T-helper 2 cell (primary cell): ENCODE data around the gene HOXC12.

ENCODE experiments used
- DNase-seq, 5 experiments: peaks; one replicate each; pipeline versions ENCODE4 v3.0.0 to v3.0.0-alpha.2; 2012 to 2022
- total RNA-seq, 2 donors: gene quantifications; one replicate each; lab custom pipeline; 2026; lab: John Stamatoyannopoulos, UW

HOXC12 gene, protein sequence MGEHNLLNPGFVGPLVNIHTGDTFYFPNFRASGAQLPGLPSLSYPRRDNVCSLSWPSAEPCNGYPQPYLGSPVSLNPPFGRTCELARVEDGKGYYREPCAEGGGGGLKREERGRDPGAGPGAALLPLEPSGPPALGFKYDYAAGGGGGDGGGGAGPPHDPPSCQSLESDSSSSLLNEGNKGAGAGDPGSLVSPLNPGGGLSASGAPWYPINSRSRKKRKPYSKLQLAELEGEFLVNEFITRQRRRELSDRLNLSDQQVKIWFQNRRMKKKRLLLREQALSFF
- total RNA-seq: 0 reads per million in 2 donors

DNA sequence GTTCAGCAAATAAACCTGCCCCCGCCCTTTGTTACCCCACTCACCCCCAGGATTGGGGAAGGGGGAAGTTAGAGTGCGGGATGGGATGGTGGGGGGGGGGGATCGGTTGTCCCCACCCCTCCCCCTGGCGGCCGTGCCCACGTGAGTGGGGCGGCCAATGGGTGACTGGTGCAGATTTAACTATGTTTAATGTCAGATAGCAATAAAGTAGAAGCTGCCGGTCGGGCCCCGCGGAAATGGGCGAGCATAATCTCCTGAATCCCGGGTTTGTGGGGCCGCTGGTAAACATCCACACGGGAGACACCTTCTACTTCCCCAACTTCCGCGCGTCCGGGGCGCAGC, at the start of gene HOXC12:
Gene HOXC12 (plus strand): TSS at position 210 of the 342 bp plus-strand sequence. CDS start 27 bp downstream, at position 237.
- no peak for DNase-seq

- DNase-seq: no peak
Measured at GRCh38 chr12:53907103-53907502, 47.6 kb upstream of the HOXC12 start.

- no peak for DNase-seq
Measured at GRCh38 chr12:53916788-53917655, 37.7 kb upstream of the HOXC12 start.

- DNase-seq: no peak
Measured at GRCh38 chr12:53924521-53925405, 29.9 kb upstream of the HOXC12 start.

DNA sequence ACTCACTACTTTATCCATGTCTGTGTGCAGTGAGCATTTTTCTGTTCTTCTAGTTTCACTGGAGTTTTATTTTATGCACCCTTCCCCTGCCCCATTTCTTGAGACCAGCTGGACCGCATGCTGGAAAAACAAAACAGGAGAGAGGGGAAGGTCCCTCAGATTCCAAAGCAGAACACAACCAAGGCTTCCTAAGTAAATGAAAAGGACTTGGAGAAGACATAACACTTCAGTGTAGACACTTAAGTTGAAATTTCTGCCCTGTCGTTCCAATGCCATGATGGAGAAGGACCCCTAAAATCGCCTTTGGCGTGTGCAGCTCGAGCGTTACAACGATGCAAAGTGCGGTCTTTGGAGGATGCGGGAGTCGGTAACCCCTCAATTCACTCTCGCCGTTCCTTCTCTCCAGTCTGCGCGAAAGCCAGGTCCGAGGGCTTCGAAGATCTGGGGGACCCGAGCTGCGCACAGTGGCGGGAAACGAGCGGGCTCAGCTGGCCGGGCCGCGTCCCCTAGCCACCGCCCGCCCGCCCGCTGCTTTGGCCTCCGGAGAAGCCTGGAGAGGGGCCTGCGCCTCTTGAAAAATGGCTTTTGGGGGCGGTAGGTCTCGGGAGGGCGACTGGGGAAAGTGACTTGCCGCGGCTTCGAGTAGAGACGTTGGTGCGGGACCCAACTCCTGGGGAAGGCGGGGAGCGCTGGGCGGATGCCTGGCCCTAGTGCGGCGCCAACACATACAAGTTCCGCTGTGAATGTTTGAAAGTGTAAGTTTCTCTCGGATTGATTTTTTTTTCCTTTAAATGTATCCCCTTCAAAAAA, 27.3 kb upstream of the HOXC12 start:
- DNase-seq: no peak

GRCh38 chr12:53928054-53928835, 26.5 kb upstream of the HOXC12 start:
- DNase-seq: no peak

- no peak for DNase-seq
Measured at GRCh38 chr12:53929527-53929926, 25.2 kb upstream of the HOXC12 start.

DNA sequence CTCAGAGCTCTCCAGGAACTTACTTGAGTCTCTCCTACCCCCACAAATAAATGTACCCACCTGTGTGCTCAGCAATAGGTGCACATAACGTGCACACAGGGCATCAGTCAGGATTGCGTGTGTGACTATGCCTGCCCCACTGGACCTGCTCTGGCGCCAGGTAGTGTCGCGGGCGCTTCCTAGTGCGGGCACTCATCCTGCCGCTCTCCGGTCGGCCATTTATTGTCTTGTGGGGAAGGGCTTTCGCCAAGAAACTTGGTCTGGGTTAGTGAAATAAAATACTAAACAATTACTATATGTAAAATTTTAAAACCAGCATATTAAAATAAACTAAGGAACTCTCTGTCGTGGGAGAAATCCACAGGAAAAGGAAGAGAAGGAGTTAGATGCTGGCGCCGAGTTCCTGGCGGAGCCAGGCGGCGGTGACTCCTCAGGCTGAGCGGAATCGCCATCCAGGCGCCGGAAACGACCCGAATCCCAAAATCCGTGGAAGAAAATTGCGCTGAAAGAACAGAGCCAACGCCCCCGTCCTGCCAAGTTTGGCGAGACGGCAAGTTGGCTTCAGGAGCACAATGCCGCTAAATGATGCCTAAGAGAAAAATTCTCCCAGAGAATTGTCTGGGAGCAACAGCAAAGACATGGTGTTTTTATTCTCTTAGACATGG, 24.0 kb upstream of the HOXC12 start:
- DNase-seq: no peak

GRCh38 chr12:53931844-53932581, 22.7 kb upstream of the HOXC12 start:
- DNase-seq: no peak

DNA sequence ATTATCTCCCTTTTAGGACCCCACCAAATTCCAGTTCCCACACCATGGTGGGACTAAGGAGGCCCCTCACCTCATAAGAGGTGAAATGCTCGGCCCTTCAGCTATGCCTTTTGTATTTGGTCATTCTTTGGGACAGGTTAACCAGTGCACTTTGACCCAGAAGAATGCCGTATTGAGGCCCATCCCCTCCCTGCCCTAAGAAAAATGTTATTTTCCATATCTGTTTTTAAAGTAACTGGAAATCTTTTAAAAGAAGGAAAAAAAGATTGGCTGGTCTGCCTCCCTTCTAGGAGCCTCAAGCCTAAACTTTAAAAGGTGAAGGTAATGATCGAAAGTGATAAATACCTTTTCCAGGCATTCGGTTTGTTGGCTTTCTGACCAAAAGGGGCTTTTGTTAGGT, 21.8 kb upstream of the HOXC12 start:
- DNase-seq: no peak

DNA sequence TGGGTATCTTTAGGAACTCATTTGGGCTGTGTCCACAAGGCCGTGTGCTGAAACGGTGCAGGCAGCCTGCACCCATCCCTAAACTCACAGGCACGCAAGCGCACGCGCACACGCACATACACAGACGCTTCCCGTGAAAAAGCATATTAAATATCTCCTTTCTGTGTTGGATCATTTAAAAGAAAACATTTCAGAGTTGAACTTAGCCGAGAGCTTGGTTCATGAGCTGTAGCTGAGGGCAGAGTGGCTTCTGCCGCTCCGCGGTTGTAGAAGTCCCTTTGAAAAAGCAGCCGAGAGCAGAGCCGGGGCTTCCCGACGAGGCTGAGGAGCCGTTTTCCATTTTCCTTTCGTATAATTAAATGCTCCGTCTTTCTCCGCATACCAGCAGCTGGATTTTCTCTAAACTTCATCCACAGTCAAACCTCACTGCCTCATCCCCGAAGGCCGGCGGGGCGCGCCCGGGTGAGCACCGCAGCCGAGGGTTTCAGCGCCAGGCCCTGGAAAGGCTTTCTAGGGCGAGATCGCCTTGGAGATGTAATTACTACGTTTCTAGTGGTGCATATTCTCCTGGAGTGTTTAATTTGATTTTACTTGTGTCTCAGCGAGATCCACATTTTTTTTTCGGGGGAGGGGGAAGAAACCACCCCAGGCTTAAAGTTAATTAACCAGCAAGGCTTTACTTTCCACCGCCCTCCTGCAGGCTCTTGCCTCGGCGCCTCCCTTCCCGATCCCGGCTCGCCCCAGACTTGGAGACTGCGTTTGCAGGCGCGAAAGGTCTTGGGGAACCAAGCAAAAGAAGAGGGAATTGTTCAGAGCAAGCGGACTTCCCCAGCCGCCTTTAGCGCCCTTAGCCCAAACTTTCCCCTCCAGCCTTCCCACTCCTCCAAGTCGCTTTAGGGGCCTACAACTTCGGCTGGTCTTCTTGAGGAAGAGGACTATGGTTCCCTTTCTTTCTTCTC, 19.0 kb upstream of the HOXC12 start:
- no peak for DNase-seq

- DNase-seq: no peak
Measured at GRCh38 chr12:53937099-53937498, 17.6 kb upstream of the HOXC12 start.

- no peak for DNase-seq
Measured at GRCh38 chr12:53937596-53938325, 16.9 kb upstream of the HOXC12 start.

- DNase-seq: peak in 1 of 5 experiments; percentile 40
Measured at GRCh38 chr12:53938326-53939140, 16.2 kb upstream of the HOXC12 start, which contains the start of gene HOXC13. TSS of gene HOXC13 (plus strand) at chr12:53938831. CDS start at chr12:53938907, 76 bp downstream.

DNA sequence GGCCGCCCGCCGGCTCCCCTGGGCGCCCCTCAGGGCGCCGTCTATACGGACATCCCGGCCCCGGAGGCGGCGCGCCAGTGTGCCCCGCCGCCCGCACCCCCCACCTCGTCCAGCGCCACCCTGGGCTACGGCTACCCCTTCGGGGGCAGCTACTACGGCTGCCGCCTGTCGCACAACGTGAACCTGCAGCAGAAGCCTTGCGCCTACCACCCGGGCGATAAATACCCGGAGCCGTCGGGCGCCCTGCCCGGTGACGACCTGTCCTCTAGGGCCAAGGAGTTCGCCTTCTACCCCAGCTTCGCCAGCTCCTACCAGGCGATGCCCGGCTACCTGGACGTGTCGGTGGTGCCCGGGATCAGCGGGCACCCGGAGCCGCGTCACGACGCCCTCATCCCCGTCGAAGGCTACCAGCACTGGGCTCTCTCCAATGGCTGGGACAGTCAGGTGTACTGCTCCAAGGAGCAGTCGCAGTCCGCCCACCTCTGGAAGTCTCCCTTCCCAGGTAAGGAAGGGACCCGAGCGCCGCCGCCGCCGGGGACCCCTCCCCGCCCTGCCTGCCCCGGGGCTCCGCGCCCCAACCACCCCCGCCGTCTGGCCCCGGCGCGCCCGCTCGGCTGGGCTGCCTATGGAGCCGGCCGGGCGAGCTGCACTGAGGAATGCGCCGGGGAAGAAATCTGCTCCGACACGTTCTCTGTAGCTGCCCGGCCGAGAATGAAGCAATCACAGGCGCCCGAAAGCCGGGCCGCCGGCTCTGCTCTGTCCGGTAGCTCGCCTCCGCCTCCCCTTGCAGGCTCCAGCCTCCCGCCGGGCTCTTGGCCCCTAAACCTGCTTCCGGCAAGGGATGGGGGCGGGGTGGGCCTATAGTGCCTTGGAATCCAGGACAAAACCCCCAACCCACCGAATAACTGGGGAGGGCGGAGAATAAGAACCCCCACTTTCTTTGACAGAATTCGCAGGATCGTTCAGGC, 15.3 kb upstream of the HOXC12 start:
- DNase-seq: no peak
